Lower leg skin (tissue), 4 donors: ENCODE data around the gene ZBTB24. TPM values are rescaled to one million over a fixed set of nuclear protein-coding genes. Genes with fewer than 3 reads are reported as not detected.

ENCODE experiments used
- DNase-seq, 2 donors: peaks; one replicate each; pipeline ENCODE4 v3.0.0-alpha.2; 2019; ENCODE audit warnings: low spot score in 2 of 2
- H3K4me3 ChIP-seq: fragments of 200-600 bp; sonication (generic); 2 replicates; pipeline ENCODE4 v1.5.1; 2017; ENCODE audit warnings: mild to moderate bottlenecking, low read depth; ENCODE audit not compliant: poor library complexity, severe bottlenecking
- CTCF ChIP-seq, 3 donors: fragments of 450-650 bp; IDR thresholded peaks; one replicate each; pipeline ENCODE4 v1.5.1; 2016; ENCODE audit warnings: antibody characterized with exemption in 3 of 3, mild to moderate bottlenecking in 3 of 3, moderate library complexity in 2 of 3
- POLR2A ChIP-seq, 2 donors: fragments of 450-650 bp; IDR thresholded peaks; one replicate each; pipeline ENCODE4 v1.6.1; 2016 to 2017; ENCODE audit warnings: antibody characterized with exemption in 2 of 2, mild to moderate bottlenecking in 1 of 2, moderate library complexity in 1 of 2
- WGBS, 2 donors: methylation state at CpG; one replicate each; pipeline ENCODE4 v1.1.5; 2018; 5-methylcytosine and 5-hydroxymethylcytosine counted together
- intact Hi-C: fragments of 100-400 bp; cut with DNase I; formaldehyde crosslinking; loops from one replicate; pipeline ENCODE4 v1.15.0; 2023; ENCODE audit warnings: low total_unique reads
- total RNA-seq, 4 donors: library from RNA; depleted of rRNA; stranded (reverse); fragments of >200 nt; gene quantifications; one replicate each; pipeline ENCODE4 v1.1.0, GENCODE V29; 2016

ZBTB24 gene
- total RNA-seq, 4 donors from 2014 or later: 8.4 to 11.8 (median 10.1) TPM

GRCh38 chr6:109457562-109457996 is 25.4 kb downstream of the ZBTB24 start:
- no peak for DNase-seq
- intact Hi-C loops: no loop called here
- WGBS, 2 donors: 56 to 60% methylated on average over 6 of the region's 6 CpGs
- no peak for TF ChIP-seq POLR2A (IDR thresholded peaks at IDR 0.05)
- TF ChIP-seq CTCF (IDR thresholded peaks at IDR 0.05): no peak
- no peak overlapping the region for H3K4me3 ChIP-seq

- peak; percentile 77 to 95 for DNase-seq
- intact Hi-C loops: no loop called here
- 26 to 27% methylated on average over 16 of the region's 16 CpGs for WGBS, 2 donors
- TF ChIP-seq POLR2A (IDR thresholded peaks at IDR 0.05) (no peak), CTCF (IDR thresholded peaks at IDR 0.05) (no peak)
- H3K4me3 ChIP-seq: no peak overlapping the region
Measured at GRCh38 chr6:109456710-109457561, 26.1 kb downstream of the ZBTB24 start.

- DNase-seq: peak in 1 of 2 donors; percentile 90
- peak overlapping the region; percentile 46 for H3K4me3 ChIP-seq
- intact Hi-C loops: no loop called here
- 12 to 14% methylated on average over 17 to 33 of the region's 38 CpGs for WGBS, 2 donors
- TF ChIP-seq POLR2A (IDR thresholded peaks at IDR 0.05): no peak
- TF ChIP-seq CTCF (IDR thresholded peaks at IDR 0.05): no peak
Measured at GRCh38 chr6:109456111-109456583, 26.9 kb downstream of the ZBTB24 start.

DNA sequence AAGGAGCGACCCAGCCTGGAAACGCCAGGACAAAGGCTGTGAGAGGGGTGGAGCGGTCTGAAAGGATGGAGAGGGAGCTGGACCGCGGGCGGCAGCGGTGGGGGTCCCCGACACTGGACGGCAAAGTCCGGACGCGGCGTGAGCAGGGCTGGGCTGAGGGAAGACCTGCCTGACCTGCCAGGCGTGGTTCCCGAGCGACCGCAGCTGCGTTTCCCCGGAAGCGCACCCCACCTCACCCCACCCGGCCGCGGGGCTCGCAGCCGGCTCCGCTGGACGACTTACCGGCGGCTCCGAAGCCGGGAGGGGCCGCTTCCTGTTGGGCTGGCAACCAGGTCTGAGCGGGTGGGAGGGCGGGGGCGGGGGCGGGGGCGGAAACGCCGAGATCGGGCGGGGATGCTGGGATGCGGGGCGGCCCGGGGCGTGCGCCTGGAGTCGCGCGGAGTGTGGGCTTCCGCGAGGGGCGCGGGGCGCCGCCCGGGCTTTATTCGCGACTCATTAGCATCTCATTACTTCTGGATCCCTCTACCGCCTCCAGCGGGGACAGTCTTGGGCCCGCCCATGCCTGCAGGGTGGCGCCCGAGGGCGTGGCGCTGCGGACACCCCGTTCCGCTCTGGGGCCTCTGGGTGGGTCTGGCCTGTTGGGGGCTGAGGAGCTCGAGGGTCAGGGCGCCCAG is 27.4 kb downstream of the ZBTB24 start, which contains the start of gene MICAL1:
MICAL1 (minus strand) TSS at position 336 of the 674 bp plus-strand sequence. CDS start 1,576 bp downstream, outside the sequence.
- peak within 1 kb of the TSS; percentile 46 for H3K4me3 ChIP-seq
- intact Hi-C loops: no loop called here
- TF ChIP-seq CTCF (IDR thresholded peaks at IDR 0.05): no peak
- no peak for TF ChIP-seq POLR2A (IDR thresholded peaks at IDR 0.05)
- DNase-seq: peak; percentile 62 to 94
- WGBS, 2 donors: 0 to 1% methylated on average over 16 to 33 of the region's 70 CpGs

- TF ChIP-seq POLR2A (IDR thresholded peaks at IDR 0.05) (no peak), CTCF (IDR thresholded peaks at IDR 0.05) (no peak)
- WGBS, 2 donors: 11 to 17% methylated on average over 35 to 48 of the region's 48 CpGs
- intact Hi-C loops: no loop called here
- peak; percentile 53 to 92 for DNase-seq
- peak overlapping the region; percentile 34 for H3K4me3 ChIP-seq
Measured at GRCh38 chr6:109454496-109455436, 28.3 kb downstream of the ZBTB24 start.
